Activated naive CD4-positive, alpha-beta T cell treated with anti-CD3 and anti-CD28 coated beads for 36 hours (primary cell): ENCODE data around the gene TBC1D4. TPM values are rescaled to one million over a fixed set of nuclear protein-coding genes. Genes with fewer than 3 reads are reported as not detected.
"Not testable (repeated sequence)": the region's sequence is repeated elsewhere in the genome, so short reads cannot be mapped to it uniquely, and the experiment has no call there.

Experiments used
- CTCF ChIA-PET: fragments of 350-600 bp; sonication (Branson Sonifier 250); formaldehyde crosslinking; loops from one replicate; lab custom pipeline; 2021; ENCODE audit warnings: antibody characterized with exemption; lab: Charles Lee
- DNase-seq: peaks from one replicate; pipeline ENCODE4 v3.0.0-alpha.2; 2020
- H3K27ac Mint-ChIP-seq: one replicate; pipeline ENCODE4 v1.8.0; 2021; ENCODE audit warnings: mild to moderate bottlenecking, mixed read lengths
- H3K27me3 Mint-ChIP-seq: one replicate; pipeline ENCODE4 v1.8.0; 2021; ENCODE audit warnings: low read depth, mixed read lengths
- H3K36me3 Mint-ChIP-seq: one replicate; pipeline ENCODE4 v1.8.0; 2021; ENCODE audit warnings: low read depth, mixed read lengths
- H3K4me1 Mint-ChIP-seq: one replicate; pipeline ENCODE4 v1.8.0; 2021; ENCODE audit warnings: low read depth, mixed read lengths
- H3K4me3 Mint-ChIP-seq: one replicate; pipeline ENCODE4 v1.8.0; 2021; ENCODE audit warnings: mild to moderate bottlenecking, moderate library complexity, mixed read lengths
- H3K9me3 Mint-ChIP-seq: one replicate; pipeline ENCODE4 v1.8.0; 2021; ENCODE audit warnings: mixed read lengths
- intact Hi-C: fragments of 100-400 bp; cut with micrococcal nuclease; formaldehyde crosslinking; loops from one replicate; pipeline ENCODE4 v1.15.1; 2023
- total RNA-seq, 2 experiments: library from RNA; stranded (reverse); gene quantifications; one replicate each; pipeline ENCODE4 v1.2.3, GENCODE V29; 2021

Gene TBC1D4
- total RNA-seq, 2 experiments from 2014 or later: 13.4 to 19.7 TPM

- H3K36me3 Mint-ChIP-seq: no peaks in the 10 kb centered on the region
- intact Hi-C loops: loop anchor here (5.0 kb wide), 1 partner anchor 139 kb away; no protein-coding TSS in a partner anchor
- CTCF ChIA-PET: interaction anchor here (0.6 to 2.4 kb wide), 3 partner anchors 30 to 98 kb away, joined by 3 to 15 read pairs (median 3); no protein-coding TSS in a partner anchor
These were observed 125.5 kb downstream of the TBC1D4 start for GRCh38 chr13:75356421-75356820.

DNA sequence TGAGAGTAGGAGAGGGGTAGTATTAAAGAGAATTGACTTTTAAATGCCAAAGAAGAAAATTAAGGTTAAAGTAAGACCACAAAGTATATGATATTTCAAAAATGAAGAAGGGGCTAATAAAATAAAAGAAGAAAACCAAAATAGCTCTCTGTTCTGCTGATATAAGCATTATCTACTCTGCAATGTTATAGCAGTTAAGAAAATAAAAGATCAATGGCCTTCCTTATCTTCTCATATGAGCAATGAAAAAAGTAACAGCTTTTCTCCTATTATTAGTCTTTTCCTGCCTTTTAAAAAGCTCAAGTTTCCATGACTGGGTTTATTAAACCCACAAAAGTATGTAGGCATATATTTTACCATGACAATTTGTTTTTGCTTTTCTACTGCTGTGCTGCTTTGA is 126.4 kb downstream of the TBC1D4 start:
- no peaks in the 10 kb centered on the region for H3K36me3 Mint-ChIP-seq
- H3K4me3 Mint-ChIP-seq: no peak overlapping the region
- no peak for DNase-seq
- no peak overlapping the region for H3K27ac Mint-ChIP-seq
- no peaks in the 10 kb centered on the region for H3K9me3 Mint-ChIP-seq
- CTCF ChIA-PET: no interaction called here
- H3K27me3 Mint-ChIP-seq: no peaks in the 10 kb centered on the region
- peaks cover 5% of the 10 kb centered on the region for H3K4me1 Mint-ChIP-seq
- intact Hi-C loops: loop anchor here (5.0 kb wide), 1 partner anchor 138 kb away; no protein-coding TSS in a partner anchor

More at GRCh38 chr13:75356421-75356820, 125.5 kb downstream of the TBC1D4 start:
- H3K4me3 Mint-ChIP-seq: no peak overlapping the region
- H3K9me3 Mint-ChIP-seq: no peaks in the 10 kb centered on the region
- peaks cover 5% of the 10 kb centered on the region for H3K4me1 Mint-ChIP-seq
- no peak for DNase-seq
- no peak overlapping the region for H3K27ac Mint-ChIP-seq
- no peaks in the 10 kb centered on the region for H3K27me3 Mint-ChIP-seq

GRCh38 chr13:75353781-75354193 is 128.2 kb downstream of the TBC1D4 start:
- Mint-ChIP-seq H3K27ac (no peak overlapping the region), H3K27me3 (no peaks in the 10 kb centered on the region), H3K4me3 (no peak overlapping the region), H3K4me1 (peaks cover 5% of the 10 kb centered on the region), H3K36me3 (no peaks in the 10 kb centered on the region), H3K9me3 (no peaks in the 10 kb centered on the region)
- intact Hi-C loops: no loop called here
- no peak for DNase-seq
- CTCF ChIA-PET: interaction anchor here (0.5 kb wide), 1 partner anchor 647 kb away, joined by 4 read pairs; no protein-coding TSS in a partner anchor

GRCh38 chr13:75352641-75353327 is 129.2 kb downstream of the TBC1D4 start:
- Mint-ChIP-seq H3K27me3 (no peaks in the 10 kb centered on the region), H3K36me3 (no peaks in the 10 kb centered on the region), H3K4me1 (peaks cover 1% of the 10 kb centered on the region), H3K4me3 (no peak overlapping the region), H3K27ac (no peak overlapping the region), H3K9me3 (no peaks in the 10 kb centered on the region)
- DNase-seq: no peak
- CTCF ChIA-PET: no interaction called here
- intact Hi-C loops: no loop called here

- H3K27me3 Mint-ChIP-seq, CTCF ChIA-PET, H3K9me3 Mint-ChIP-seq: not testable (repeated sequence)
These were observed 130.4 kb downstream of the TBC1D4 start for GRCh38 chr13:75351538-75351937.

GRCh38 chr13:75347925-75348324 is 134.0 kb downstream of the TBC1D4 start:
- H3K9me3 Mint-ChIP-seq: no peaks in the 10 kb centered on the region

More at GRCh38 chr13:75351538-75351937, 130.4 kb downstream of the TBC1D4 start:
- H3K4me1 Mint-ChIP-seq, DNase-seq, intact Hi-C loops, H3K4me3 Mint-ChIP-seq, H3K36me3 Mint-ChIP-seq, H3K27ac Mint-ChIP-seq: not testable (repeated sequence)

DNA sequence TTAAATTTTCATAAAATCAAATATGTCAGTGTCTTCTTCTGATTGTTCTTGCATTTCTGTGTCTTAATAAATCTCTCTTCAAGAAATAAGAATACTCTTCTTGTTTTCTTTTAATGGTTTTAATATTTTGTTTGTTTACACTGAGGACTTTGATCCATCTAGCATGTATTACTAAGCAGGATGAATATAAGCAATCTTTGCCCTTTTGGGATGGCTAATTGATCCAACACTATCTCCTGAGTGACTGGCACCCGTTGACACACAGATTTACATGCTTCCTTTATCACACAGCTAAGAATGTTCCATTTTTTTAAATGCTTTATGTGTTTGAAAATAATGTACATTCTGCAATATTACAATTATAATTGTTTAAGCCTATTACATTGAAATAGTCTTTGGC is 134.5 kb downstream of the TBC1D4 start:
- Mint-ChIP-seq H3K4me3 (no peak overlapping the region), H3K4me1 (no peaks in the 10 kb centered on the region), H3K27me3 (no peaks in the 10 kb centered on the region), H3K27ac (no peak overlapping the region), H3K36me3 (no peaks in the 10 kb centered on the region), H3K9me3 (no peaks in the 10 kb centered on the region)
- no peak for DNase-seq
- intact Hi-C loops: no loop called here
- CTCF ChIA-PET: no interaction called here

More at GRCh38 chr13:75347925-75348324, 134.0 kb downstream of the TBC1D4 start:
- Mint-ChIP-seq H3K4me3 (no peak overlapping the region), H3K27ac (no peak overlapping the region), H3K36me3 (no peaks in the 10 kb centered on the region), H3K4me1 (no peaks in the 10 kb centered on the region), H3K27me3 (no peaks in the 10 kb centered on the region)
- no peak for DNase-seq
- intact Hi-C loops: no loop called here
- CTCF ChIA-PET: no interaction called here

GRCh38 chr13:75345193-75345592 is 136.8 kb downstream of the TBC1D4 start:
- CTCF ChIA-PET: no interaction called here
- H3K27me3 Mint-ChIP-seq: no peaks in the 10 kb centered on the region
- intact Hi-C loops: no loop called here
- no peaks in the 10 kb centered on the region for H3K4me1 Mint-ChIP-seq
- no peak for DNase-seq
- H3K4me3 Mint-ChIP-seq: no peak overlapping the region
- no peak overlapping the region for H3K27ac Mint-ChIP-seq
- H3K36me3 Mint-ChIP-seq: no peaks in the 10 kb centered on the region
- no peaks in the 10 kb centered on the region for H3K9me3 Mint-ChIP-seq

DNA sequence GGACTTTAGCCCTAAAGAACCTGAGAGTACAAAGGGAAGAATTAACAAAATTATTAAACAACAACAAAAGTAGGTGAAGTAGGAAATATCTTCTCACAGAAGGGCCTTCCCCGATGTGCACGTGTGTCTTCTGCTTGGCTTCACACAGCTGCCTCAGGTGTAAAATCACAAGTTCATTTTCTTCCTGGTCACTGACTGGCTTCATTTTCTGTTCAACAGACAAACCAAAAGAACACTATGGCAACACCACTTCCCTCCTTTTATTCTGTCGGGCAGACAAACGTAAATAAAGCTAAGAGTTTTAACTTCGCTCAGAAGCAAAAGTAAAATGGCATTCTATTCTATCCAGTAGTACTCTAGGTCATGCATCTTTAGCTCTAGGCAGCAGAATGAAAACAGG is 140.9 kb downstream of the TBC1D4 start:
- no peaks in the 10 kb centered on the region for H3K4me1 Mint-ChIP-seq
- H3K27ac Mint-ChIP-seq: no peak overlapping the region
- no peaks in the 10 kb centered on the region for H3K27me3 Mint-ChIP-seq
- no peak for DNase-seq
- intact Hi-C loops: no loop called here
- CTCF ChIA-PET: no interaction called here
- H3K36me3 Mint-ChIP-seq: peaks cover 2% of the 10 kb centered on the region
- H3K9me3 Mint-ChIP-seq: no peaks in the 10 kb centered on the region
- no peak overlapping the region for H3K4me3 Mint-ChIP-seq

DNA sequence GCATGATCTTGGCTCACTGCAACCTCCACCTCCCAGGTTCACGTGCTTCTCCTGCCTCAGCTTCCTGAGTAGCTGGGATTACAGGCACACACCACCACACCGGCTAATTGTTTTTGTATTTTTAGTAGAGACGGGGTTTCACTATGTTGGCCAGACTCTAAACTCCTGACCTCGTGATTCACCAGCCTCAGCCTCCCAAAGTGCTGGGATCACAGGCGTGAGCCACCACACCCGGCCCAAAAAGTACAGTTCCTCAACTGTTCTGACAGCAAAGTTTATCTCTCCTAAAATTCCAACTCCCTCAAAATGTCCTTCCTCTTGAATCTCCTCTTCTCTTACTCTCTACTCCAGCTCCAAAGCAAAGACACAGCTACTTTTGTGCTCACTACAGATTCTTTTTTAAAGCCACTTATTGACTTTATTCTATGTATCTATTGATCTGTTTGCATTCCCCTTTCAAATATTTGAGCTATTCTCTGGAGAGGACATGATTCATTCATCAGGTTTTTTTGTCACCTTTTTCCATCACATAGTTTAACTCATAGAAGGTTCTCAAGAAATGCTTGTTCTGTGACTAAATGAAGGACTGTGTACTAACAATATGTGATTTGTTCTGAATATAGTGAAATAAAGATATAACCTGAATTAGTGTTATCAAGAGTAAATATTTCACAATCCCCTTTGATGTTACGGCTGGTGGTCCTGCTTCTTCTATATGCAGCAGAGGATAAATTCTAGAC is 142.2 kb downstream of the TBC1D4 start:
- H3K4me3 Mint-ChIP-seq: no peak overlapping the region
- peaks cover 3% of the 10 kb centered on the region for H3K36me3 Mint-ChIP-seq
- CTCF ChIA-PET: no interaction called here
- H3K4me1 Mint-ChIP-seq: no peaks in the 10 kb centered on the region
- H3K27ac Mint-ChIP-seq: no peak overlapping the region
- no peak for DNase-seq
- intact Hi-C loops: no loop called here
- H3K9me3 Mint-ChIP-seq: no peaks in the 10 kb centered on the region
- H3K27me3 Mint-ChIP-seq: no peaks in the 10 kb centered on the region

DNA sequence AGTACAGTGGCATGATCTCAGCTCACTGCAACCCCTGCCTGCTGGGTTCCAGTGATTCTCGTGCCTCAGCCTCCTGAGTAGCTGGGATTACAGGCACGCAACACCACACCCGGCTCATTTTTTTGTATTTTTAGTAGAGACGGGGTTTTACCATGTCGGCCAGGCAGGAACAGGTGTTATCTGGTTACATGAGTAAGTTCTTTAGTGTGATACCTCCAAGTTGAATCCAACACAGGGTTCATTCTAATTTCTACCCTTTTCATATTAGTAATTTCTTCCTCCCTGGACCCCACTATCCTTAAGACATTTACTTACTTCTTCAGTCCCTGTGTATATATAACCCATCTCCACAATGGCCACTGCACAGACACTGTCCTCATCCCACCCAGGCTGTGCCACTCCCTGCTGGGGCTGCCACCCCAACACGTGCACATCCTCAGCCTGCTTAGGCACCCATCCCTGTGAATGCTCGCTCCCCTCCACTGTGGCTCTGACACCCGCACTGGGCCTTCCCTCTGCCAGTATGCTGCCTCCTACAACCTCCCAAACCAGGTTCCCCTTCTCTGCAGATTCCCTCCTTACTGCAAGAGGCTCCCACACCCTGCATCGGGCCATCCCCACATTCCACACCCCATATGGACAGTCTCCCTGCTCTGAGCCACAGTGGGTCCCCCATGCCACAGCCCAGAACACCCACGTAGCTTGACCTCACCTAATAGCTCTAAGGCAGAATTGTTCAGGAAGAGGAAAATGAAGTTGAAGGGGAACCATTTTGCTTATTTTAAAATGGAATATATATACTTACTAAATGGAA is 147.1 kb downstream of the TBC1D4 start:
- Mint-ChIP-seq H3K9me3 (no peaks in the 10 kb centered on the region), H3K27me3 (no peaks in the 10 kb centered on the region), H3K4me1 (no peaks in the 10 kb centered on the region), H3K27ac (no peak overlapping the region), H3K4me3 (no peak overlapping the region), H3K36me3 (peaks cover 3% of the 10 kb centered on the region)
- no peak for DNase-seq
- CTCF ChIA-PET: no interaction called here
- intact Hi-C loops: no loop called here

DNA sequence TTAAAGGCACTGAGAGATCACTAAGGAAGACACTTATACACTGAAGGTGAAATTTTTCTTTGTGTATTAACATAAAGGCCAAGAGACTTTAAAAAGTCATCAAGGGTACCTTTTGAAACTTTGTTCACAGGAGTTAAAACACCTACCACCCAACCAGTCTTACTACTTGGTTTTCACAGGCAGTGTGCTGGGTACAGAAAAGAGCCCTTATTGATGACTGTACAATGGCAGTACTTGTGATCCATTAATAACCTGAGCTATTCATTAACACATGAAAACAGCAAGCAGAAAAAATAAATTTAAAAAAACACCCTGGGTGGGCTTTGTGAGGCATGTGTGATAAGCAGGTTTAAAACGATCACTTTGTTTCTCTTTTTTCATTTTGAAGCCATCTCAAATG is 148.9 kb downstream of the TBC1D4 start:
- H3K36me3 Mint-ChIP-seq: peaks cover 1% of the 10 kb centered on the region
- H3K4me1 Mint-ChIP-seq: no peaks in the 10 kb centered on the region
- CTCF ChIA-PET: no interaction called here
- intact Hi-C loops: no loop called here
- no peak overlapping the region for H3K4me3 Mint-ChIP-seq
- no peak overlapping the region for H3K27ac Mint-ChIP-seq
- no peak for DNase-seq
- no peaks in the 10 kb centered on the region for H3K9me3 Mint-ChIP-seq
- no peaks in the 10 kb centered on the region for H3K27me3 Mint-ChIP-seq
